ENCODE data around the gene ST3GAL2.
"Not testable (repeated sequence)": the region's sequence is repeated elsewhere in the genome, so short reads cannot be mapped to it uniquely, and the experiment has no call there.

Gene ST3GAL2

DNA sequence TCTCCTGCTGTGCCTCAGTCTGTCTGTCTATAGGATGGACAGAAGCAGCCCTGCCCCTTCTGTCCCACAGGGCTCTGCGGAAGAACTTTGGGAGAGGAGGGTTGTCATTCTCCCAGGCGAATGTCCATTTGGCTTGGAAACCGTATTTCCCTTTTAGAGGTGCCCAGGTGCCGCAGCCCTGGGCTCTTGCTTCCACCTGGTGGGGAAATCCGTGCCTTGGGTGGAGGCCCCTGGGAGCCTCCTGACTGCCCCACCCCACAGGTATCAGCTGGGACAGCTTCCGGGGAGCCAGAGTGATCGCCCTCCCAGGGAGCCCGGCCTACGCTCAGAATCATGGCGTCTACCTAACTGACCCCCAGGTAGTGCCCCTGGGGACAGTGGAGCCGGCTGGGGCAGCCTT, 28.2 kb upstream of the ST3GAL2 start:
- DNase-seq, result no peak

DNA sequence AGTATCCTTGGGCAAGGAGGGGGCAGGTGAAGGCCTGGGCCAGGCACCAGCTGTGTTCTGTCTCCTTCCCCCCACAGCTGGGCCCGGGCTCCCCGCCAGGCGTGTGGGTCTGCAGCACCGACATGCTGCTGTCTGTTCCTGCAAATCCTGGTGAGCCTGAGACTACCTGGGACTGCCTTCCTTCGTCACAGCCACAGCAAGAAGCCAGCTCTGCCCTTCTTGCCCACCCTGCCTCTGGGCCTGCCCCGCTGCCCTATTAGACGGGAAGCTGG, 27.8 kb upstream of the ST3GAL2 start:
- no peak for DNase-seq

DNA sequence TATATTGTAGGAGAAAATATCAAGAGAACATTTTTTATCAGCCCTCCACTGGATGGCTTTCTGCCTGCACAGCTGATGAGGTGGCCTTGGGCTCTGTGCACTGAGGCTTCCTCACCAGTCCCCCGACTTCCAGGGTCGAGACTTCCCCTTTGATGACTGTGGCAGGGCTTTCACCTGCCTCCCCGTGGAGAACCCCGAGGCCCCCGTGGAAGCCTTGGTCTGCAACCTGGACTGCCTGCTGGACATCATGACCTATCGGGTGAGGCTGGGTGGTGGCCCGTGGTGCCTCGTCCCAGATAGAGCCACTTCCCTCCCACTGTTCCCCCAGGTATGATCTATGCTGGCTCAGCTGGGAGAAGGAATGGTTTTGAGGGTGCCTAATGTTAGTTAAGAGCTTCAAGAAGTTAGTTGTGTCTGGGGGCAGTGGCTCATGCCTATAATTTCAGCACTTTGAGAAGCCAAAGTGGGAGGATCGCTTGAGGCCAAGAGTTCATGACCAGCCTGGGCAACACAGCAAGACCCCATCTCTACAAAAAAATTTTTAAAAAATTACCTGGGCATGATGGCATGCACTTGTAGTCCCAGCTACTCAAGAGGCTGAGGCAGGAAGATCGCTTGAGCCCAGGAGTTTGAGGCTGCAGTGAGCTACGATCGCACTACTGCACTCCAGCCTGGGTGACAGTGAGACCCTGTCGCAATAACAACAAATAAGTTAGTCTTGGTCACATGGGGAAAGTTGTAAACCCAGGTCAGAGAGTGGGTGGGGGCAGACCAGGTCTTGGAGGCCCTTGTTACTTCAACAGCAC, 27.3 kb upstream of the ST3GAL2 start:
- no peak for DNase-seq

DNA sequence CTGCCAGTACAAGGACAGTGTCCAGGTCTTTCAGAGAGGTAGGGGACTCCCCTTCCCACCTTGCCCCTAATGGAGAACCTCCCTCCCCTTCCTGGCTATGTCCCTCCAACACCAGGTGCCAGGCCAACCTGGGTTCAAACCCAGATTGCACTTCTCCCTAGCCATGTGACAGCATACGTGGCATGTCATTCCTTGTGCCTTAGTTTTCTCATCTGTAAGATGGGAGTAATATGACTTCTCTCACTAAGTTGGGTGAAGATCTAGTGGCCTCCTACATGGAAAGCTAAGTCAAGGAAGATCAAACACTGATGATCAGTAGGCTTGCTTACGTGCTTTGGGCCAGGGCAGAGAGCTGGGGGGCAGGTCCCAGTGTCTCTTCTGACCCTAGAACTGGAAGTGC, 24.3 kb upstream of the ST3GAL2 start:
- DNase-seq, result no peak

DNA sequence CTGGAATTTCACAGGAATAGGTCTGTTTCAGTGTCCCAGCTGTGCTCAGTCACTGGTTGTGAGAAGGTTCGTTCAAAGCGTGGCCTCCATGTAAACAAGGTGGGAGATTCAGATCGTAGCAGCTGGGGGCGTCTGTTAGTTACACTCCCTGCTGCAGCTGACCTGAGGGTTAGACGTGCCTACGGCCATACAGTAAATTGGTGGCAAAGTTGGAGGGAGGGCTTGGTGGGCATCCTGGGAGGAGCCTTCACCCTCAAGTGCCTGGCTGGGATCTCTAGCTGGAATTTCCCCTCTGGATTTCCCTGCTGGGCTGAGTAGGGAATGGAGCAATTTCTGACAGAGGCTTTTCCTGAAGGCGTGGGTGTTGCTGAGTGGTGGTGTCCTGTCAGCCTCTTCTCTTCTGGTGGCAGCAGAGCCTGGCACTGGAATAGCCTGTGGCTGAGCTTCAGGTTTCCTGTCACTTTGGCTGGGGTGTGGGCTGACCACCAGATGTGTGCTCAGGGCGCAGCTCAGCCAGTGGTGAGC, 21.9 kb upstream of the ST3GAL2 start:
- no peak for DNase-seq

DNA sequence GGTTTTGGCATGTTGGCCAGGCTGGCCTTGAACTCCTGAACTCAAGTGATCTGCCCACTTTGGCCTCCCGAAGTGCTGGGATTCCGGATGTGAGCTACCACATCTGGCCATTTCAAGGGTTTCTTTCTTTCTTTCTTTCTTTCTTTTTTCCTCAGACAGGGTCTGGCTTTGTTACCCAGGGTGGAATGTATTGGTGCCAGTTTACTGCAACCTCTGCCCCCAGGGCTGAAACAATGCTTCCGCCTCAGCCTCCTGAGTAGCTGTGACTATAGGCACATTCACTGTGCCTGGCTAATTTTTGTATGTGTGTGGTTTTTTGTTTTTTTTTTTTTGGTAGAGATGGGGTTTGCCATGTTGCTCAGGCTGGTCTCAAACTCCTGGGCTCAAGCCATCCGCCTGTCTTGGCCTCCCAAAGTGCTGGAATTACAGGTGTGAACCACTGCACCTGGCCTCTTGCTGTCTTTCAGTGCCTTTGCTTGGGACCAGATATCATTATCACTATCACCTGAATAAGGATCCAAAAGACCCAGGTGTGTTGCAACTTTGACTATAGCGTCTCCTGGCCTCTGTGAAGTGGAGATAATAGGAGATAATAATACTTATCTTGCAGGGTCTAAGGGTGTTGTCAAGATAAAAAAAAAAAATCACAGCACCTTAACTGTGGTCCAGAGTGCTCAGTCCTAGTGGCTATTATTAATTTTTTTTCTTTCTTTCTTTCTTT, 18.7 kb upstream of the ST3GAL2 start:
- DNase-seq, result no peak

DNA sequence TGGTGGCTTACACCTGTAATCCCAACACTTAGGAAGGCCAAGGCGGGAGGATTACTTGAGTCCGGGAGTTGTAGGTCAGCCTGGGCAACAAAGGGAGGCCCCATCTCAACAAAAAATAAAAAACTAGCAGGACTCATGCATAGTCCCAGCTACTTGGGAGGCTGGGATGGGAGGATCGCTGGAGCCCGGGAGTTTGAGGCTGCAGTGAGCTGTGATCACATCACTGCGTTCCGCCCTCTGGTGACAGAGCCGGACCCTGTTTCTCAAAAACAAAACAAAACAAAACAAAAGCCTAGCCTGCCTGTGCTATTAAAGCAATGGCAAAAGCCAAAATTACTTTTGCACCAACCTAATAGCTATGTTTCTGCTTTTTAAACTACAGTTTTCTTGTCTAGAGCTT, 17.0 kb upstream of the ST3GAL2 start:
- no peak for DNase-seq

DNA sequence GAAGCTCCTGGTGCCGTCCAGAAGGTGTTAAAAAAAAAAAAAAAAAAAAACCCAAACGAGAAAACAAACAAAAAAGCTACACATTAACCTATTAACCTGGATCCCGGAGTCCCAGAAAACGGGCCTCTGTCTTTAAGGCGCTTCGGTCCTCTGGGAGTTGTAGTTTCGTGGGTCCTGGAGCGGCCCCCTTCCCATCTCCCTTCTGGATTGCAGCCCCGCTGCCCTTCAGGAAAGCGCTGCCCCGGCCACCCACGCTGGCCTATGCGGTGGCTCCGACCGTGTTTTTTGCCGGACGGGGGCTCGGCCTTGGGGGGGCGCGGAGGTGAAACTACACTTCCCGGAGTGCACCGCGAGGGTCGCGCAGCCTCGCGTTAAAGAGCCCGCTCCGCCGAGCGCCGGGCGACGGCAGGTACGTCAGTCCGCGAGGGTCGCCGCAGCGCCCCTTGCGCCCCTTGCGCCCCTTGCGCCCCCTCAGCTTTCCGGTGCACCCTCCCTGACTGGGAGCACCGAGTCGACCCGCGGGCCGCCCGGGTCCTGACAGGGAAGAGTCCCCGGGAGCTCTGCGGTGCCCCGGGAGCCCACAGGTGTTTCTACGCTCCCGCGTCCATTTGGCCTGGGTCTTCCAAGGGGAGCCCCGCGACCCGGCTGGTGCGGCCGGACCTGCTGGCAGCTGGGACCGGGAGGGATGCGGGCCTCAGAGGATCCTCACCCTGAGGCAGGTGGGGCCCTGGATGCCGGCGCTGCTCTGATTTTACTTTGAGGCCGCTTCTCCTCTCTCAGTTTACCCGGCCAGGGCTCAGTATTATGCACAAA, 15.5 kb upstream of the ST3GAL2 start, which contains the start of gene FCSK:
TSS of gene FCSK (plus strand) at position 374 of the 813 bp plus-strand sequence. CDS start 8,596 bp downstream, outside the sequence.
- DNase-seq, result peak; percentile 83

DNA sequence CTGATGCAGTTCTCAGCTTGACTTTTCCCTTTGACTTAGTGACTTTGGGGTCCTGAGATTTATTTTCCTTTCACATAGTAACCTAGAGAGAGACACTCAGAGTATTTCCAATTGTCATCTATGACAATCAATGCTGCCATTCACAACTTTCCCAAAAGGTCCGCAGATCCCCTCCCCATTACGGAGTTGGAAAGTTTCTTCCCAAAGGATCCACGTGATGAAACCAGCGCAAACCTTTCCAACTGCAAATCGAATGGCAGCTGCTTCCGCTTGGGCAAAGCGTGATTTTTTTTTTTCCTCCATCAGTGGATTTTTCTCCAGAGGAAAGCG, 15.0 kb upstream of the ST3GAL2 start:
- DNase-seq, result peak; percentile 53

DNA sequence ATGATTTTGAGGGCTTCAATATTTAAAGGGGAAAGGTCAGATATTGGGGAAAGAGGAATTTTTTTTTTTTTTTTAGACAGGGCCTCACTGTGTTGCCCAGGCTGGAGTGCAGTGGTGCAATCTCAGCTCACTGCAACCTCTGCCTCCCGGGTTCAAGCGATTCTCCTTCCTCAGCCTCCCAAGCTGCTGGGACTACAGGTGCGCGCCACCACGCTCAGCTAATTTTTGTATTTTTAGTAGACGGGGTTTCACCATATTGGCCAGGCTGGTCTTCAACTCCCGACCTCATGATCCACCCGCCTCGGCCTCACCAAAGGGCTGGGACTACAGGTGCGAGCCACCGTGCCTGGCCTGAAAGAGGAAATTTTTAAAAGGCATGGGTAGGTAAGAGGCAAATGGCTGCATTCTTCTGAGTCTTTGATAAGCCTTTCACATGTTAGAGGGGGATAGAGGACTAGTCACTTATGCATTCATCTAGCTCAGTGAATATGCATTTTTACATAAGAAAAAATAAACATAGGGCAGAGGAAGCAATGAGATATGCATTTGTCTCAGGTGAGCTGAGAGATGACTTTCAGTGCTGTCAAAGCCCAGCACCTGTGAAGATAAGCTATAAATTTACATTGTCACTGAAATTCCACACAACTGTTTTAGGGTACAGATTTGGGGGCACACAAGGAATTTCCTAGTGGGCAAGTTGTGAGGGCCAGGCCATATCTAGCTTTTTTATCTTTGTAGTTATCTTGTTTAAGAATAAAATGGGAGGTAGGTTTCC, 14.4 kb upstream of the ST3GAL2 start:
- DNase-seq, result no peak

DNA sequence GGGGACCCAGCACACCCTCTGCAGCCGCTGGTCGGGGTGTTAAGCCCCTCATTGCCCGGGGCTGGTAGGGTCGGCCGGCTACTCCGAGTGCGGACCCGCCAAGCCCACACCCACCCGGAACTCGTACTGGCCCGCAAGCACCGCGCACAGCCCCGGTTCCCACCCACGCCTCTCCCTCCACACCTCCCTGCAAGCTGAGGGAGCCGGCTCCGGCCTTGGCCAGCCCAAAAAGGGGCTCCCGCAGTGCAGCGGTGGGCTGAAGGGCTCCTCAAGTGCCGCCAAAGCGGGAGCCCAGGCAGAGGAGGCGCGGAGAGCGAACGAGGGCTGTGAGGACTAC, 12.1 kb upstream of the ST3GAL2 start:
- not testable (repeated sequence) for DNase-seq

DNA sequence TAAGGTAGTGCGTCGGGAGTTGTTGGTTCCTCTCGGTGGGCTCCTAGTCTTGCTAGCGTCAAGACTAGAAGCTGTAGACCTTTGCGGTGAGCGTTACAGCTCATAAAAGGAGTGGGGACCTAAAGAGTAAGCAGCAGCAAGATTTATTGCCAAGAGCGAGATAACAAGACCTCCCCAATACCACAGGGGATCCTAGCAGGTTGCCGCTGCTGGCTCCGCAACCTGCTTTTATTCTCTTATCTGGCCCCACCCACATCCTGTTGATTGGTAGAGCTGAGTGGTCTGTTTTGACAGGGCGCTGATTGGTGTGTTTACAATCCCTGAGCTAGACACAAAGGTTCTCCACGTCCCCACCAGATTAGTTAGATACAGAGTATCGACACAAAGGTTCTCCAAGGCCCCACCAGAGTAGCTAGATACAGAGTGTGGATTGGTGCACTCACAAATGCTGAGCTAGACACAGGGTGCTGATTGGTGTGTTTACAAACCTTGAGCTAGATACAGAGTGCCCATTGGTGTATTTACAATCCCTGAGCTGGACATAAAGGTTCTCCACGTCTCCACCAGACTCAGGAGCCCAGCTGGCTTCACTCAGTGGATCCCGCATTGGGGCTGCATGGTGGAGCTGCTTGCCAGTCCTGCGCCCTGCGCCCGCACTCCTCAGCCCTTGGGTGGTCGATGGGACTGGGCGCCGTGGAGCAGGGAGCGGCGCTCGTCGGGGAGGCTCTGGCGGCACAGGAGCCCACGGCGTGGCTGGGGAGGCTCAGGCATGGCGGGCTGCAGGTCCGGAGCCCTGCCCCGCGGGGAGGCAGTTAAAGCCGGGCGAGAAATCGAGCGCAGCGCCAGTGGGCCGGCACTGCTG, 11.5 kb upstream of the ST3GAL2 start:
- not testable (repeated sequence) for DNase-seq

DNA sequence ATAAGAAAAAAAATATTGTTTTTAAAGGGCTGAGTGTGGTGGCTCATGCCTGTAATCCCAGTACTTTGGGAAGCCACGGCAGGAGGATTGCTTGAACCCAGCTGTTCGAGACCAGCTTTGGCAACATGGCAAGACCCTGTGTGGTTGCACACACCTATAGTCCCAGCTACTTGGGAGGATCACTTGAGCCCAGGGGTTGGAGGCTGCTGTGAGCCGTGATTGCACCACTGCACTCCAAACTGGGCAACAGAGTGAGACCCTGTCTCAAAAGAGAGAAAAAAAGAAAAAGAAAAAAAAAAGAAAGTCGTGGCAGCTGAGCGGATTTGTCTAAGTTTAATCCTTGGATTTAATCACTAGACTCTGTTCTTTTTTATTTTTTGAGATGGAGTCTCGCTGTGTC, 9.2 kb upstream of the ST3GAL2 start:
- no peak for DNase-seq

DNA sequence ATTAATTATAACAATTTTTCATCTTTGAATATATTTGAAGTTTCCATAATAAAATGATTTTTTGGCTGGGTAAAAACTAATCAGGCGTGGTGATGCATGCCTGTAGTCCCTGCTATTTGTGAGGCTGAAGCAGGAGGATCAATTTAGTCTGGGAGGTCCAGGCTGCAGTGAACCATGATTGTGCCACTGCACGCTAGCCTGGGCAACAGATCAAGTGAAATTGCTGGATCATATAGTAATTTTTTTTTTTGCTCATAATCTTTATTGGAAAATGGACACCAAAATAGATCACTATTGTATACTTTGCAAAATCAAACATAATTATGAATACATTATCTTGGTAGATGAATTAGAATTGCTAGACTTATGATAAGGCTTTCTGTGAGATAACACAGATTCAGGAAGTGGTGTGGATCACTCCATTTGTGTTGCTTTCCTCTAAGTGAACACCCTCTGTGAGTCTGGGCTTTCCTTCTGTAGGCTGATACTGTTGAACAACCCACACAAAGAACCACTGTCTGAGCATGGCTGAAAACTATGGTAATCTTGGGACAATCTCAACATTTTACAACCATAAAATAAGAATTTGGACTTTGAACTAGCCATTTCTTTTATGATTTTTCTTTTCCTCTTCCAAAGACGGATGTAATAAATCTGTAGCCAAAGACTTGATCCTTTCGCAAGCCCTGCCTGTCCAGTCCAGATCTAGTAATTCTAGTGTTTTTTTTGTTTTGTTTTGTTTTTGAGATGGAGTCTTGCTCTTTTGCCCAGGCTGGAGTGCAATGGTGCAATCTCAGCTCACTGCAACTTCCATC, 5.6 kb upstream of the ST3GAL2 start:
- no peak for DNase-seq

DNA sequence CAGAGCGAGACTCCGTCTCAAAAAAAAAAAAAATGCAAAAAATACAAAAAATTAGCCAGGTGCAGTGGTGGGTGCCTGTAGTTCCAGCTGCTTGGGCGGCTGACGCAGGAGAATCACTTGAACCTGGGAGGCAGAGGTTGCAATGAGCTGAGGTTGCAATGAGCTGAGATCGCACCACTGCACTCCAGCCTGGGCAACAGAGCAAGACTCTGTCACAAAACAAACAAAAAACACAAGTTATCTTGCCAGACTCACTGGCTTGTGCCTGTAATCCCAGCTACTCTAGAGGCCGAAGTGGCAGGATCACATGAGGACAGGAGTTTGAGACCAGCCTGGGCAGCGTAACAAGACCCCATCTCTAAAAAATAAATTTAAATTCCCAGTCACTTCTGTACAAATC, 3.4 kb upstream of the ST3GAL2 start:
- no peak for DNase-seq

DNA sequence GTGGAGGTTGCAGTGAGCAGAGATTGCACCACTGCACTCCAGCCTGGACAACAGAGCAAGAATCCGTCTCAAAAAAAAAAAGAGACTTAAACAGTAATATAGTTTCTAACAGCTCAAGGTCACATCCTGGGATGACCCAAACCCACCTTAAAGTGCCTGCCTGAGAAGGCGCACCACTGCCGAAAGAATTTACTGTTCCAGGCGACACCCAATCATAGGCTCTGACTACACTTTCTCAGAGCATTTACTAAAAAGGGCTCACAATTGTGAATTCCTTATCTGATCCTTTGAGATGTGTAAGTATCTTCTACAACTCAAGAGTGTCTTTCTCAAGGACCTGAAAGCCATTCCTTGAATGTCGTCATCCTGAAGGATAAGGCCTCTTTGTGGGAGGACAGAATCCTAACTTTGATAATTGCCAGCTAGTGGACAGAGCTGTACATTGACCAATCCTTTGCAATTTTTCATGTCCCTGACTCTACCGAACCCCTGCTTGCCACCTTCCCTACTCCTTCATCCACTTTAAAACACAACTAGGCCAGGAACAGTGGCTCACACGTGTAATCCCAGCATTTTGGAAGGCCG, 2.6 kb upstream of the ST3GAL2 start:
- no peak for DNase-seq

DNA sequence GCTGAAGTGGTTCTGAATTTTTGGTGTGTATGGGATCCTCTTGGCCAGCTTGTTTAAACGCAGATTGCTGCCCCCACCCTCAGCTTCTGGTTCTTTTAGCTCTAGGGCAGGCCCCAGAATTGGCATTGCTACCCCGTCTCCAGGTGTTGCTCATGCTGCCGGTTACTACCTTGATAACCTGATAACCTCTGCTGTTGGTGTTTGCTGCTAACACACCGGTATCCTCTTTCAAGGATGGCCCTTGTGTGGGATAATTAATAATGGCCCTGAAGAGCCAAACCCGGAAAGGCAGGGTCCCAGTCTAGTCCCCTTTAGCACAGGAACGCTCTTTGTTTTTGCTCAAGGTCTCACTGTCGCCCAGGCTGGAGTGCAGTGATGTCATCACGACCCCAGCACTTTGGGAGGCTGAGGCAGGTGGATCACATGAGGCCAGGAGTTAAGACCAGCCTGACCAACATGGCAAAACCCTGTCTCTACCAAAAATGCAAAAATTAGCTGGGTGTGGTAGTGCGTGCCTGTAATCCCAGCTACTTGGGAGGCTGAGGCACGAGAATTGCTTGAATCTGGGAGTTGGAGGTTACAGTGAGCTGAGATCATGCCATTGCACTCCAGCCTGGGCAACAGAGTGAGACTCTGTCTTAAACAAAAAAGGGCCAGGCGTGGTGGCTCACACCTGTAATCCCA, 1.3 kb upstream of the ST3GAL2 start:
- DNase-seq, result no peak

DNA sequence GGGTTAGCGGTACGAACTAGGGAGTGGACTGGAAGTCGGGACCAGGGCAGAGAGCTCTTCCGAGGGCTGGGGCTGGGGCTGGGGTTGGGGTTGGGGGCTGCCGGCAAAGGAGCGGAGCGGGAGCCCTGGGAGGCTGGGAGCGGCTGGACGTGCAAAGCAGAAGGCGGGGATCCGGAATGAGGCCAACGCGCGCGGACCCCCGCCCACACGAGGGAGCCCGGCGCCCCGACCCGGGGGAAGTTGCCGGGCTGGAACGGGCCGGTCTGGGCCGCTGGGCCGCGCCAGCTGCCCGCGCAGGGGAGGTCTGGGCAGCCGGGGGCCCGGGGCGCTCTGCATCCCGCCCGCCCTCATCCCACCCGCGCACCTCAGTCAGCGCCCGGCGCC, 323 bp downstream of the ST3GAL2 start:
- DNase-seq, result peak; percentile 63

DNA sequence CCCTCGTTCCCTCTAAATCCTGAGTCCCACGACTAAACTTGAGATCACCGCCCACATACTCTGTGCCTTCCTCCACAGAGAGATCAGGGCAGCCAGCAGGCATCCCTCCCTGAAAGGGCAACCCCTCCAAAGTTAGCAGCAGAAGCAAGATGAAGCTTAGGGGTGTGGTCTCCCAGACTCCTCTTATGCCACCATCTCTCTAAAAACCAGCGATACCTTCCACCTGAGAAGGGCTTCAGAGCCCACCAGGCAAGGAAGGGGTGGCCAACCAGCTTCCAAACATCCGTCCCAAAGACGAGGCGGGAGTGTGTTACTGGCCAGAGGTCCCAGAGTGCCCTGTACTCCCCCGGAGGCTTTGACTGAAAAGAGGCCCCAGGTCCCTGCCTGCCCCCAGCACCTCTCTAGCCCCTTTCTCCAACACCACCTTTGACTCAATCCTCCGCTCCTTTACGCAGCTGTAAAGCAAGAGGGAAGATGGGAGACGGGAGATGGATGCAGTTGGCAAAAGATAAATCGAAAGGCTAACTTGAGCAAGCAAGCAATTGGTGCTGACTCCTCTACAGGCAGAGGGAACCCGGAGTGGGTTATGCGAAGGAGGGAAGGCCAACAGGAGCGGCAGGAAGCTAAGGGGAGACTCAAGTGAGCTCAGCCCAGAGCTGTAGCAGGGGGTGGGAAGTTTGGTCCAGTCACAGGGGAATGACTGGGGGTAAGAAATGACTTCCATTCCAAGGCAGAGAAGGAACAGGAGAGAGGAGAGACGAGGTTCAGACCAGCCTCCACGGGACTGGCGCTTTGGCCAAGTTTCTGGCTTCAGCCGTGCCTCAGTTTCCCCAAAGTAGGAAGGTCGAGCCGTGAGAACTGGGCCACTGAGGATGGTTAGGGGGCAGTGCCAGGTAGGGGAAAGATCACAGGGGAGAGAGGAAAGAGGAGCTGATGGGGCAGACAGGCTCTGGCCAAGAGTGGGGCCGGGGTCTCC, 1.0 kb downstream of the ST3GAL2 start:
- DNase-seq, result peak; percentile 50

Measured in left hindlimb (tissue), 1 donor.